ENCODE results near the gene C1orf174. TPM values are rescaled to one million over a fixed set of nuclear protein-coding genes. Genes with fewer than 3 reads are reported as not detected.
A peak's percentile ranks its signal among the peaks of the same experiment; 100 is the strongest.

C1orf174 gene
- total RNA-seq, 6 experiments from 2014 or later = 9.7 to 20.9 (median 11.1) TPM

DNA sequence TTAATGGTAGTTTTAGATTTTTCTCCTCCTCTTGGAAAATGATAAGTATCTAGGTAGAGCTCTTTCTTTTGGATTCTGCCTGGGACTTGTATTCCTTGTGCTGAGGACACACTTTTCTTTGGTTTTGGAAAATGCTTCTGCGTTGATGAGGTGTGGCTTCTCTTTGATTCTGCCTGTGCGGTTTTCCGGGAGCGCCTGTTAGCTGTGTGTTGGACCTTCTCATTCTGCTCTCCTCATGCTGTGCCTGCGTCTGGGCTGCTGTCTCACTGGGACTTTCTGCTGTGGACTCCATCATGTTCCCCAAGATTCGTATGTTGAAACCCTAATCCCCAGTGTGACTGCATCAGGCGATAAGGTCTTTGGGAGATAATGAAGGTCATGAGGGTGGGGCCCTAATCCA lies 21.0 kb downstream of the C1orf174 start:
- no peak overlapping the region for H3K4me3 ChIP-seq
- no peak for TF ChIP-seq POLR2A (IDR thresholded peaks at IDR 0.05)
- TF ChIP-seq, protein P1, sequence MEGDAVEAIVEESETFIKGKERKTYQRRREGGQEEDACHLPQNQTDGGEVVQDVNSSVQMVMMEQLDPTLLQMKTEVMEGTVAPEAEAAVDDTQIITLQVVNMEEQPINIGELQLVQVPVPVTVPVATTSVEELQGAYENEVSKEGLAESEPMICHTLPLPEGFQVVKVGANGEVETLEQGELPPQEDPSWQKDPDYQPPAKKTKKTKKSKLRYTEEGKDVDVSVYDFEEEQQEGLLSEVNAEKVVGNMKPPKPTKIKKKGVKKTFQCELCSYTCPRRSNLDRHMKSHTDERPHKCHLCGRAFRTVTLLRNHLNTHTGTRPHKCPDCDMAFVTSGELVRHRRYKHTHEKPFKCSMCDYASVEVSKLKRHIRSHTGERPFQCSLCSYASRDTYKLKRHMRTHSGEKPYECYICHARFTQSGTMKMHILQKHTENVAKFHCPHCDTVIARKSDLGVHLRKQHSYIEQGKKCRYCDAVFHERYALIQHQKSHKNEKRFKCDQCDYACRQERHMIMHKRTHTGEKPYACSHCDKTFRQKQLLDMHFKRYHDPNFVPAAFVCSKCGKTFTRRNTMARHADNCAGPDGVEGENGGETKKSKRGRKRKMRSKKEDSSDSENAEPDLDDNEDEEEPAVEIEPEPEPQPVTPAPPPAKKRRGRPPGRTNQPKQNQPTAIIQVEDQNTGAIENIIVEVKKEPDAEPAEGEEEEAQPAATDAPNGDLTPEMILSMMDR (IDR thresholded peaks at IDR 0.05) = no peak
- H3K36me3 ChIP-seq = peaks cover 0 to 5% (median 0%) of the 10 kb centered on the region in 4 donors
- H3K4me1 ChIP-seq = no peaks in the 10 kb centered on the region
- no peaks in the 10 kb centered on the region for H3K27me3 ChIP-seq
- ATAC-seq (no peak), DNase-seq (peak in 1 of 3 donors; percentile 7)
- 97% methylated on average over 6 of the region's 7 CpGs for WGBS (ENCODE audit: insufficient coverage, low coverage, low lambda C conversion rate, missing lambda C conversion rate)
- peak overlapping the region in 1 of 3 donors; percentile 12 for H3K27ac ChIP-seq
- intact Hi-C loops (cut with DNase I) = no loop called here
- H3K9me3 ChIP-seq = no peaks in the 10 kb centered on the region

DNA sequence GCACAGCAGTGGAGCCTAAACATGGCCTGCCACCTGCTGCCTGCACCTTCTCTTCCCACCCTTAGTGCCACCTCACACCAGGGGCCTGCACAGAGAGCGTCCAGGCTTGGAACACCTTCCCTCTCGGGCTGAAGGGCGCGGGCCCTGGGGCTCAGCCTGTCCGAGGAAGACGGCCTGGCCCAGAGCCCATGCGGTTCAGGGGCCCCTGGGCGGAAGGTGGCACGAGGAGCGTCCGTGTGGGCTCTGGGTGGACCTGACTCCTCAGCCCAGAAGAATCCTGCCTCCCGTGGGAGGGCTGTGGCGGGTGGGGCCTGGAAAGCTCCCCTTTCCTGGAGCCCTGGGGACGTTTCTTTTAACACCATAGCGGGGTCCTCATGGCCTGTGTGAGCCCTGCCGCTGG lies 23.4 kb downstream of the C1orf174 start:
- WGBS (ENCODE audit: insufficient coverage, low coverage, low lambda C conversion rate, missing lambda C conversion rate) = no CpG with 5 or more reads among the region's 16 CpGs
- ATAC-seq = no peak

DNA sequence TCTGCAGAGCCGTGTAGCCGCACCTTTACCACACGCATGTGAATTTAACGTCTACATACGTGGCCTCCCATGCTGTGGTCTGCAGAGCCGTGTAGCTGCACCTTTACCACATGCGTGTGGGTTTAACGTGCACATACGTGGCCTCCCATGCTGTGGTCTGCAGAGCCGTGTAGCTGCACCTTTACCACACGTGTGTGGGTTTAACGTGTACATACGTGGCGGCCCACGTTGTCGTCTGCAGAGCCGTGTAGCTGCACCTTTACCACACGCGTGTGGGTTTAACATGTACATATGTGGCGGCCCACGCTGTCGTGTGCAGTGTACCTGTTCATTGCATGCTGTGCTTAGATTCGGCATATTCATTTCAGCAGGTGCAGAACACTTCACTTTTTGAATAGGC lies 25.3 kb downstream of the C1orf174 start:
- intact Hi-C loops (cut with DNase I) = no loop called here
- TF ChIP-seq, protein P1 (IDR thresholded peaks at IDR 0.05) = no peak
- TF ChIP-seq POLR2A (IDR thresholded peaks at IDR 0.05) = no peak
- DNase-seq (no peak), ATAC-seq (no peak)
- WGBS (ENCODE audit: insufficient coverage, low coverage, low lambda C conversion rate, missing lambda C conversion rate) = 94% methylated on average over 16 of the region's 23 CpGs
- Histone ChIP-seq H3K4me3 (no peak overlapping the region), H3K36me3 (peaks cover 0 to 15% (median 2%) of the 10 kb centered on the region in 4 donors), H3K4me1 (no peaks in the 10 kb centered on the region), H3K27me3 (no peaks in the 10 kb centered on the region), H3K9me3 (no peaks in the 10 kb centered on the region), H3K27ac (no peak overlapping the region)

More for the DNA sequence above, 23.4 kb downstream of the C1orf174 start:
- Histone ChIP-seq H3K36me3 (peaks cover 0 to 11% (median 2%) of the 10 kb centered on the region in 4 donors), H3K27me3 (no peaks in the 10 kb centered on the region), H3K4me1 (no peaks in the 10 kb centered on the region), H3K27ac (no peak overlapping the region), H3K4me3 (no peak overlapping the region), H3K9me3 (no peaks in the 10 kb centered on the region)
- DNase-seq = no peak
- intact Hi-C loops (cut with DNase I) = no loop called here
- no peak for TF ChIP-seq POLR2A (IDR thresholded peaks at IDR 0.05)
- TF ChIP-seq, protein P1 (IDR thresholded peaks at IDR 0.05) = no peak

DNA sequence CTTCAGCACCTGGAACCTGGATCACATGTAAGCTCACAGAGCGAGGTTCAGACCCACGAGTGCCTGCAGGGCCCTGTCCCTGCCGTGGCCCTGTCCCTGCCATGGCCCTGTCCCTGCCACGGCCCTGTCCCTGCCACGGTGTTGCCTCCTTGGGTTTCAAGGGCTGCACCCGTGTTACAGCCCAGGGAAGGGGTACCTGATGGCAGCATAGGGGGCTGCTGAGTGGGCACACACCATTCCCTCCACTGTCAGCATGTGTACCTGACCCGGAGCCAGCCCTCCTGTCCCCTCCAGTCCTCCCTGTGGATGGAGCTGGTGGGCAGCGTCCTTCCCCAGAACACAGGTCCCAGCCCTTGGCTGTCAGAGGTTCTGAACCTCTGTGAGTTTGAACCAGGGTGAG lies 27.5 kb downstream of the C1orf174 start:
- Histone ChIP-seq H3K36me3 (peaks cover 0 to 18% (median 2%) of the 10 kb centered on the region in 4 donors), H3K4me1 (no peaks in the 10 kb centered on the region), H3K27ac (no peak overlapping the region), H3K27me3 (no peaks in the 10 kb centered on the region), H3K9me3 (no peaks in the 10 kb centered on the region), H3K4me3 (no peak overlapping the region)
- DNase-seq = no peak
- ATAC-seq = no peak
- no peak for TF ChIP-seq POLR2A (IDR thresholded peaks at IDR 0.05)
- TF ChIP-seq, protein P1 (IDR thresholded peaks at IDR 0.05) = no peak
- intact Hi-C loops (cut with DNase I) = no loop called here
- no CpG with 5 or more reads among the region's 8 CpGs for WGBS (ENCODE audit: insufficient coverage, low coverage, low lambda C conversion rate, missing lambda C conversion rate)

DNA sequence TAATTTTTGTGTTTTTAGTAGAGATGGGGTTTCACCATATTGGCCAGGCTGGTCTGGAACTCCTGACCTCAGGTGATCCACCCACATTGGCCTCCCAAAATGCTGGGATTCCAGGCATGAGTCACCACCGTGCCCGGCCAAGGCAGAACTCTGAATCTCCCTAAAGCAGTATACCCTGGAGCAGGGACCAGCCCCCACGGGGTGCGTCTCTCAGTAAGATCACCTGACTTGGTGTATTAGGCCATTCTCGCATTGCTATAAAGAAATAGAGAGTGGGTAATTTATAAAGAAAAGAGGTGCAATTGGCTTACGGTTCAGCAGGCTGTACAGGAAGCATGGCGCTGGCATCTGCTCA lies 28.6 kb downstream of the C1orf174 start:
- Histone ChIP-seq H3K4me1 (no peaks in the 10 kb centered on the region), H3K36me3 (peaks cover 0 to 18% (median 2%) of the 10 kb centered on the region in 4 donors), H3K4me3 (no peak overlapping the region), H3K27ac (no peak overlapping the region), H3K27me3 (no peaks in the 10 kb centered on the region), H3K9me3 (no peaks in the 10 kb centered on the region)
- ATAC-seq (no peak), DNase-seq (no peak)
- 92% methylated on average over 3 of the region's 7 CpGs for WGBS (ENCODE audit: insufficient coverage, low coverage, low lambda C conversion rate, missing lambda C conversion rate)
- TF ChIP-seq, protein P1 (IDR thresholded peaks at IDR 0.05) = no peak
- TF ChIP-seq POLR2A (IDR thresholded peaks at IDR 0.05) = no peak
- intact Hi-C loops (cut with DNase I) = no loop called here
